IPS DF 4.7 (cell line): ENCODE data around the gene PSMD14.

Experiments
- DNase-seq: peaks from one replicate; pipeline ENCODE4 v3.0.0-alpha.2; 2013; ENCODE audit warnings: low spot score; ENCODE audit errors: extremely low read depth

PSMD14 gene

DNA sequence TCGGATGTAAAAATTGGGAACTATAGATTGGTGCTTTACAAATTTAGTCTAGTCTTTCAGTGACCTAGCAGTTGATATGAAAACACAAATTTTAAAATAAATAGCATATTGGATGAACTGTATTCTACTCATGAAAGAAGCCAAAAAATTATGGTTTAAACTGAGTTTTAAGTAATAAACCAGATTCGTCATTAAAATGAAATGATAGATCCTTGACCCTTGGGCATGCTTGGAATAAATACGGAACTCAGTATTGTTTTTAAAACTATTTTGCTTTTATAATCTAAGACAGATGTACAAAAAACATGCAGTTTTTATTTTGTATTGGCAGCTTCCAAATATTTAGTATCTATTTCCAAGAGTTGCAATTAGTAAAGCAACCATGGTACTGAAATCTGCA is 73.3 kb downstream of the PSMD14 start:
- DNase-seq, result no peak

GRCh38 chr2:161382747-161383146 is 74.5 kb downstream of the PSMD14 start:
- no peak for DNase-seq

GRCh38 chr2:161384864-161385263 is 76.6 kb downstream of the PSMD14 start:
- DNase-seq, result no peak

GRCh38 chr2:161386228-161386824 is 78.1 kb downstream of the PSMD14 start:
- no peak for DNase-seq

DNA sequence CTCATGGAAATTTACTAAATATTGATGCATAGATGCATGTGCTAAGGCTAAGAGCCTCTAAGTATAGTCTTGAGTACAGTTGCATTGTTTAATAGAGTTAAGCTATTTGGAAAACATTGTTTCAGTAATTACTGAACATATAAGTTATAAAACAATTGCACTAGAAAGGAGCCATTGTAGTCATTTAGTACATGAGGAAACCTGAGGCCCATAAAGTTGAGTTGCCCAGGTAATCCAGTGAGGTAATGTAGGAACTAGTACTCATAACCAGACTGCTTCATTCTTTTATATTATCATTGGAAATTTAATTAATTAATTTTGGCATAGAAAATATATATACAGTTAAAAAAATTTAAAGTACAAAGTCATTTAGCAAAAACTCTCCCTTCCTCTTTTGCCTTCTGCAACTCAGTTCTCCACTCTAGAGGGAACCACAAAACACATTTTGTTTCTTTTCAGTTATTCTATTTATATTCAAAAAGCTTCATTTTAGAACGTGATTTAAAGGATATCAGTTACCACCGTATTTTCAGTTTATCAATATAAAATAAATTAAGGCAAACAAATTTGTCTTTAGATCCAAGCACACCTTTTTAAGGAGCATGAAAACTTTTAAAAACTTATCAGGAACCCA is 80.0 kb downstream of the PSMD14 start:
- no peak for DNase-seq

DNA sequence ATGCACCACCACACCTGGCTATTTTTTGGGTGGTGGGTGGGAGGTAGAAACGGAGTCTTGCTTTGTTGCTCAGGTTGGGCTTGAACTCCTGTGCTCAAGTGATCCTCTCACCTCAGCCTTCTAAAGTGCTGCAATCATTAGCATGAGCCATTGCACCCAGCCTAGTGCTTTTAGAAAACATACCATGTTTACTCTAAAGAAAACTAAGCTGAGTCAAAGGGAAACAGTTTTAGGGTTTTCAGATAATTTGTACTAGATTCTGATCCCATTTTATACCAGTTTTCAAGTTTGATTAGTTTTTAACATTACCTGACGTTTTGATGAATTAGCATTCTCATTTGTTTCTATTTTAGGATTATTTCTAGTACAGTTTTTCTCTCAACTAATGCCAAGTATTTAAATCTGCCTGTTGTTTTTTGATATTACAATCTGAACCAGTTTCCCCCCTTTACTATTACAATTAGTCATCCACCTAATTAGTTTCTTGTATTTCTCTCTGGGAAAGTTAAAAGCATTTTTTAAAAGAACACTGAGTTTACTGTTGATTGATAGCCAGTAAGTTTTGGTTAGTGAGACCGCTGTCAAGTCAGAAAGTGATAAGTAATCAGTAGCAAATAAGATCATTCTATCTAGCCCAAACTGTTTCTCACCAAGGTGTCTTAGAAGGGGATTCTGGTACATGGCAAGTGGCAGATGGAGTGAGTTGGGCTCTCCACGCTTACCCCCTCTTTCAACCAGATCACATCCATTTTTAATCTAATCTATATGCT is 83.7 kb downstream of the PSMD14 start:
- DNase-seq, result no peak

- DNase-seq, result no peak
Observed at GRCh38 chr2:161400076-161400475, 91.9 kb downstream of the PSMD14 start.

- DNase-seq, result no peak
Observed at GRCh38 chr2:161402297-161402696, 94.1 kb downstream of the PSMD14 start.

DNA sequence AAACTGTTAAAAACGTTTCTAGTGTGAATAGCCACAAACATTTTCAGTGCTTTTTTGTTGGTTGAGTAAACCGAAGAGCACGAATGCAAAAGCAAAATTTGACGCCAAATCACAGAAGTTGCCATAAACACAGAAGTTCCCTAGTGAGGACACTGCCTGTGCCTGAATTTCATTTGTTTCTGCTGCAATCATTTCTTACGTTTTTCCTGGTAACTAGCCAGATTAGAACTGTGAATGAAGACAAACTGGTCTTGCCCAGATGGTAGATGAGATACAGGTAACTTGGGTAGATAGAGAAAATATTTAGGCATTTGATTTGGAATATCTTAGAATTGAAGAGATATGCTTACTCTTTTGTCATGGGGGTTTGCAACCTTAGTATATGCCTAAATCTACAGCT is 98.1 kb downstream of the PSMD14 start:
- no peak for DNase-seq

DNA sequence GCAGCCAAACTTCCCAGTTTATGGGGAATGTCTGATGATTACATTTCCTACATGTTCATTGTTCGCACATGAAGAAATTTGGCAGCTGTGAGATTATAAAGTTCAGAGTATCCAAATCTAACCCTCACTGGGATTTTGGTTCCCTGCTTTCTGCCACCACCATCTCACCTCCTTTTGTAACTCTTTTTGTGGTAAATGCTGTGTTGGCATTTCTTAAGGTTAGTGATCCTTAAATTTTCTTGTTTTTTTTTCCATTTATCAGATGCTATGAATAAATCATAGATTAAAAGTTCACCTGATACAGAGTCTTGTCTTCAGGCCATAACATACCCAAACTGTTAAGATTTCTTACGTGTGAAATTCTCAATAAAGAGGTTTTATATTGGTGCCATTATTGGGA is 99.4 kb downstream of the PSMD14 start:
- DNase-seq, result no peak

DNA sequence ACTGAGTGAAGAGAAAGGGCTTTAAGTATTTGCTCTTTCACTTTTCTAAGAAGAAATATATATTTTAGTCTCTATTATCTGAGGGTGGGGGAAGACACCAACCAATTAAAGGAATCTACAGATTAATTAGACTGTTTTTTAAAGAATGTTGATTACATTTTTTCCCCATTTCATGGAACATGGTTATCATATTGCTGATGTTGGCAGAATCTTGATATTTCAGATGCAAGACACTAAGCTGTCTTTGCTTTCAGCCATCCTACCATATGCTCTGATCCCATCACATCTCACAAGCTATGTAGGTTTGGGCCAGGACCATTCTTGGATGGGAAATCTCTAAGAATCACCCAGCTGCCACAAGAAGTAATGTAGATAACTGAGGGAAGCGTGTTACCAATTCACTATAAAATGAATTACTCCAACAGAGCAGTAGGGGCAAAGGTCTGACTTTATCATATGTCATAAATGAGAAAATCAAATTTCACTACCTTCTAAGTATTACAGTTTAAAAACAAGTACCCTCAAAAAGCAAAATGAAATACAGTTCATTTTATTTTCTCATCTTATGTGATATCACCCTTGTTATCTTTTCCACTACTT is 101.2 kb downstream of the PSMD14 start:
- DNase-seq, result no peak

- no peak for DNase-seq
Observed at GRCh38 chr2:161412346-161412745, 104.1 kb downstream of the PSMD14 start.

DNA sequence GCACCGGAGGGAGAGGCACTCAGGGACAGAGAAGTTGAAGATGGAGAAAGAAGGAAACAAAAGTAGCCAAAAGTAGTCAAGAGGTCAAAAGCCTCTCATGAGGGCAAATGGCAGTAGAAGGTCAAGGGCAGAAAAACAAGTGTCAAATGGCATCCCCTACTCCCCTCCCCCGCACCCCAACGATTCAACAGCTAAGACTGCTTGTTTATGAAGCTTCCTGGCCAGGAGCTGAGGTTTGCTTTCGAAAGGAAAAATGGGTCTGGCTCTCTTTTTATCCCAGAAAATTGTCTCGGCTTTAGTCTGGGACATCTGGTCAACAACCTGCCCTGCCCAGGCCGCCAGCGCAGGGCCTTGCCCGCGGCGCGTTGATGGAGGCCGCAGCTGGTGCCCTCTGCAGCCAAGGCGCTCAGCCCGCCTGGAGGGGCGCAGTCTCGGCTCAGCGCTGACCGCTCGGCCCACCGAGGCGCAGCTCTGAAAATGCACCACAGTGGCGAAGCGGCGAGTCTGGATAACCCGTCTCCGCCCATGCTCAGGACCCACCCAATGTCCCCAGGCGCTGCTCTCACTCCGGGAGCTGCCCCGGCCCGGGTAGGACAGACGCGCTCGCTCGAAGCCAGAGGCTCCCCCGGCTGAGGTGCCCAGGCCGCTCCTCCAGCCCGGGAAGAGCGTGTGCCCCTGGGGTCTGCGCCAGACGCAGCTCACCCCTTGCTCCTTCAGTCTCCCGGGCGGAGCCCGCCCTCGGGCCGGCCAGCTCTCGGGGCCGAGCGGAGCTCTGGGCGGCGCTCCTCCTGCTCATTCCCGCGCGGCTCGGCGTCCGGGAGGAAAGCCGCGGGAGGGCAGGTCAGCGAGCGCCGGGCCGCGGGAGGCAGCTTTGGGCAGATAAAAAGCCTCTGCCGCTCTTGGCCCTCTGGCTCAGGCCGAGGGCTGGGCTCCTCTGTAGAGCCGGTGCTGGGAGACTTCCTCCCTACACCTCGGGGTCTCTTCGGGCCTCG is 106.1 kb downstream of the PSMD14 start:
- no peak for DNase-seq

- no peak for DNase-seq
Observed at GRCh38 chr2:161415034-161415986, 107.1 kb downstream of the PSMD14 start.

GRCh38 chr2:161415987-161416707 is 107.9 kb downstream of the PSMD14 start, which contains the start of gene TBR1:
Gene TBR1 (plus strand): TSS chr2:161416297. CDS start chr2:161416411, 114 bp downstream.
- no peak for DNase-seq

GRCh38 chr2:161416708-161417437 is 108.6 kb downstream of the PSMD14 start:
- DNase-seq, result no peak

GRCh38 chr2:161417438-161418274 is 109.4 kb downstream of the PSMD14 start:
- no peak for DNase-seq
